GM18505 (cell line): ENCODE results near the gene KRTCAP2.
"Not testable (repeated sequence)": the region's sequence is repeated elsewhere in the genome, so short reads cannot be mapped to it uniquely, and the experiment has no call there.

Experiments
- ATAC-seq: cut with Tn5 transposase; IDR thresholded peaks from one replicate; pipeline ENCODE4 v1.9.1; 2021; ENCODE audit not compliant: unreplicated experiment
- POLR2A ChIP-seq: IDR thresholded peaks from 4 replicates; pipeline ENCODE4 v1.6.1; 2011; ENCODE audit warnings: borderline replicate concordance; ENCODE audit not compliant: insufficient read depth, insufficient read length; ENCODE audit errors: extremely low read depth

Gene KRTCAP2

DNA sequence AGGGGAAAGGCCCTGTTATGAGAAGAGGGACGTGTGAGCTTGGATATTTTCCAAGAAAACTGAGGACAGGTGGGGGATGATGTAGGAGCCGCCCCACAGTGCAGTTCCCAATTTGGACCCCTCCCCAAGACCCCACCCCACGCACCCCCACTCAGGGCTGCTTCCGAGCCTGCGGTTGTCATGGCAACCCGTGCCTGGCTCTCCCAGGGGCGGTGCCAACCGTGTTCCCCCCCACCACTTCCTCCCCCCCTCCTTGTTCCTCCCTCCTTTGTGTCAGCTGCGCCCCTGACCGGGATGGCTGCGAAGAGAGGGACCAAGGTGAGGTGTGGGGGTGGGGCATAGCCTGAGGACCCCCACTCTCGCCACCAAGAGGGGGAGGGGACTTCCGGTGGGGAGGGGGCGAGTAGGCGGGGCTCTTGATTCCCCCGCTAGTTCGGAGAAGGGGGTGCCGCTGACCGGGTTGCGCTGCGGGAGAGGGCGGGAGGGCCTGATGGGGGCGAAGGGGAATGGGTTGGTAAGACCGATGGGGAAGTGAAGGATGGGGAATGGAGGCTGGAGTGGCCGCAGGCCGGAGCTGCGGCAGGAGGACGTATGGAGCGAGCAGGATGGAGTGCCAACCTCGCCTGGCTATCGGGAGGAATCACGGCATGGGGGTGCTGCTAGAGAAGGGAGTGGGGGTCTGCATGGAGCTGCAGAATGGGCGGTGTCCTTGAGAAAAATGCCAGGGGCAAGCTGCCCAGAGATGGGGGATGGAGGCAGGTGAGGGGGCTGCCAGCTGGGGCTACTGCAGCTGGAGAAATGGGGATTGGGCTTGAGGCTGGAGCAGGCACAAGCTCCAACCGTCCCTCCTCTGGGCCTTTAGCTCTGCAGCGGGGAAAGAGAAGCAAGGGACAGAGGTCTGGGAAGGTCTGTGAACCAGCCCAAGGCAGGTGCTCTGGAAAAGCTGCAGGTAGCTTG lies 1.5 kb upstream of the KRTCAP2 start:
- ATAC-seq, result no peak
- TF ChIP-seq POLR2A, result no peak

DNA sequence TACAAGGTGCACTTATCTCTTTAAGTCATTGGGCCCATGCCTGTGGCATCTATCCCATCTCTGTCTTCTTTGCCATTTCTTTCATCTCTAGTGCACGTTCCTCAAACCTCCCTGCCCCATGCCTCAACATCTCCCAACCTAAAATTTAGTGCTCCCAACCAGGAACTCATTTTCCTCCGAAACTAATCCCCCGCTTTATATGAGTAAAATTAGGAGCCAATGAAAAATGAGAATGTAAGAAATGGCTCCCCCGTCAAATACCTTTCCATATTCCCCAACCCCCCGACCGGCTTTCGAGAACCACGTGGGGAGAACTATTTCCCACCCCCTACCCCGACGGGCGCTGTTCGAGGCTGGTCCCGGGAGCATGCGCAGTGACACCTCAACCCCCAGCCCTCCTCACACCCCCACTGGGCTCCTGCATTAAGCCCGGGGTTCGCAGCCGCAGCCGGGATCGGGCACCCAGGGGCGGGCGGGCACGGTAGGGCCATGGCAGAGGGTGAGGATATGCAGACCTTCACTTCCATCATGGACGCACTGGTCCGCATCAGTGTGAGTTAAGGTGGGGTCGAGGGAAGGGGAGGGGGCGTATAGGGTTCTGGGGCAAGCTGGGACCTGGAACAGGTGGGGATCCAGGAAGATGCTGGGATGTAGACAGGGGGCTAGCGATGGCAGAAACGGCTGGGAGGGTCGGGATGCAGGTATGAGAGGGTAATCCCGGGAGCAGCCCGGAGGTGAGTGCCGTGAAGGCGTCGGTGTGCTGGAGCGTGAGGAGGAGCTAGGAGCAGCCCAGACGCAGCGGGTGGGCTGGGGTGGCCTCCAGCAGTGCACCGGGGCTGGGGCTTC lies 597 bp upstream of the KRTCAP2 start, which contains the start of gene TRIM46:
Gene TRIM46, plus strand, starts transcription at position 372 of the 846 bp plus-strand sequence. Its CDS starts 118 bp downstream, at position 490.
- no peak for TF ChIP-seq POLR2A
- ATAC-seq, result no peak

DNA sequence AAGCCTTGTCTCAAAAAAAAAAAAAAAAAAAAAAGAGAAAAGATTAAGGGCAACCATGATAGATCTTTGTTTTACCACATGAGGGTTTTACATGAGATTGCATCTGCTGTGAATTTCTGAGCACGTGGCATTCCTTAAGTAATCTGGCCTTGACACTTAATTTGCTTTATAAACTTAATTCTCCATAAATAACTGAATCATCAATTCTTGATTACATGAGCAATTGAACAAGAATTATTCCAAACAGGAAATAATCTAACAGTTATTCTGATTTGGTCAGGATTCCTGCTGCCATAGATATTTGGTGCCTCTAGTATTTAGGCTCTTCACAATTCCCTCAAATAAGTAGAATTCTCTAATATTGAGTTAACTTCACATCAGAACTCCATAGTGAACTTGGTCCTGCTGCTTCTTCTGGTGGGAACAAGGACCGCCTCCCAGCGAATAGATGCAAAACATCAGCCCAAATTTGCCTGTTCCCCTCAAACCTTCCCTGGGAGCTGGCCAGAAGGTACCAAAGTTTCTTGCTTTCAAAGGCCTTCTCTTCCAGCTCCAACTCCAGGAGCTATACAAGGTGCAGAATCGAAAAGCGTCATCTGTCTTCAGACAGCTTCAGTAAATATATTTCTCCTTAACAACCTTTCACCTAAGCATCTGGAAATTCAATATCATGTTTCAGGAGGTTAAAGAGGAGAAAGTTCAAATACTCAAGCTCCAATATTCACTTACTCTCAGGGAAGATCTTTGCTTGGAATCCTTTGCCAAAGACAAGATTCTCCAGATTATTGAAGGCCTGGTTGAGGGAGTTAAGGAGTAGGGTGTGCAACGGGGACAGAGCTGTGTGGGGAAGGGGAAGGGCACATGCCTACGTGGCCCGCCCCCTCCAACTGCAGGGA lies 1.0 kb downstream of the KRTCAP2 start:
- no peak for ATAC-seq

DNA sequence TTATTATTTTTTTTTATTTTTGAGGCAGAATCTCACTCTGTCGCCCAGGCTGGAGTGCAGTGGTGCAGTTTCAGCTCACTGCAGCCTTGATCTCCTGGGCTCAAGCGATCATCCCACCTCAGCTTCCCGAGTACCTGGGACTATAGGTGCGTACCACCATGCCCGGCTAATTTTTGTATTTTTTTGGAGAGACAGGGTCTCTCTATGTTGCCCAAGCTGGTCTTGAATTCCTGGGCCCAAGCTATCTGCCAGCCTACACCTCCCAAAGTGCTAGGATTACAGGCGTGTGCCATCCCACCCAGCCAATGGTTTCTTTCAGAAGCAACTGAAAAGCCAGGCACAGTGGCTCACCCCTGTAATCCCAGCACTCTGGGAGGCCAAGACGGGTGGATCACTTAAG lies 2.3 kb downstream of the KRTCAP2 start:
- TF ChIP-seq POLR2A, result no peak
- no peak for ATAC-seq

More for the DNA sequence above, 1.0 kb downstream of the KRTCAP2 start:
- no peak for TF ChIP-seq POLR2A

DNA sequence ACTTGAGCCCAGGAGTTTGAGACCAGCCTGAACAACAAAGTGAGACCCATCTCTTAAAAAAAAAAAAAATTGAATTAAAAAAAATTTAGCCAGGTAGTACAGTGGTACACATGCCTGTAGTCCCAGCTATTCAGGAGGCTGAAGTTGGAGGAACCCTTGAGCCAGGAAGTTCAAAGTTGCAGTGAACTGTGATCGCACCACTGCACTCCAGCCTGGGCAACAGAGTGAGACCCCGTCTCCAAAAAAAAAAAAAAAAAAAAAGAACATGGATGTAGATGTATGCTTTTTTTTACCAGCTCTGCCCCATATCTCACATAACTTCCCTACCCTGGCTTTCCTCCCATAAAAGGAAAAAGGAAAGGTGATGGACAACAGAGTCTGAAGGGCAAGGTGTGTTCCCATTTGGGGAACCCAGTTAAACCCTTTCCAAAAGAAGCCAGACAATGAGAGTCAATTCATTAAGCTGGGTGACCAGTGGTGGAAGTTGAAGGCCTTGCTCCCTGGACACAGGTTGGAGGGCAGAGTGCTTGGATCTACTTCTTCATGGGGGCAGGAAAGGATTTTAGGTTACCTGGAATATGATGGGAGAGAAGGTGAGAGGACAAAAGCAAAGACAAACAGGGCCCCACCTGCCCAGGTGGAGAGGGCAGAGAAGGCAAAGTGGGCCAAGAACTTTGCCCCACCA lies 2.9 kb downstream of the KRTCAP2 start:
- TF ChIP-seq POLR2A, result no peak
- ATAC-seq, result no peak

DNA sequence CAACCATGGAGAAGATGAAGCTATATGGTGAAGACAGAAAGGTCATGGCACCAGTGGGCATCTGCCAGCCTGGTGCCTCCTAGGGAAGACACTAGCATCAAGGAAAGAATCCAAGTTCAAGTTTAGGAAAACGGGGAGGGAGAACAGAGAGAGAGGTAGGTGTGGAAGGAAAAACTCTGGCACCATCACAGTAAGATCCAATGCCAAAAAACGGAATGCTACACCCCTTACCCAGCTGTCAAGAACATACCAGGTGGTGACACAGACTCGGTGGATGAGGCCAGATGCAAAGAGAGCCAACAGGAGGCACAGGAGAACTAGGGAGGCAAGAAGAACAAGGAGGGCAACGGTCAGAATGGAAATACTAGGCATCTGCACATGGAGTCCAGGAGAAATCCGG lies 3.6 kb downstream of the KRTCAP2 start:
- TF ChIP-seq POLR2A, result no peak
- no peak for ATAC-seq

GRCh38 chr1:155168456-155169210 lies 4.5 kb downstream of the KRTCAP2 start:
- TF ChIP-seq POLR2A, result no peak
- no peak for ATAC-seq

- not testable (repeated sequence) for ATAC-seq
Observed at GRCh38 chr1:155168105-155168445, 5.0 kb downstream of the KRTCAP2 start.

DNA sequence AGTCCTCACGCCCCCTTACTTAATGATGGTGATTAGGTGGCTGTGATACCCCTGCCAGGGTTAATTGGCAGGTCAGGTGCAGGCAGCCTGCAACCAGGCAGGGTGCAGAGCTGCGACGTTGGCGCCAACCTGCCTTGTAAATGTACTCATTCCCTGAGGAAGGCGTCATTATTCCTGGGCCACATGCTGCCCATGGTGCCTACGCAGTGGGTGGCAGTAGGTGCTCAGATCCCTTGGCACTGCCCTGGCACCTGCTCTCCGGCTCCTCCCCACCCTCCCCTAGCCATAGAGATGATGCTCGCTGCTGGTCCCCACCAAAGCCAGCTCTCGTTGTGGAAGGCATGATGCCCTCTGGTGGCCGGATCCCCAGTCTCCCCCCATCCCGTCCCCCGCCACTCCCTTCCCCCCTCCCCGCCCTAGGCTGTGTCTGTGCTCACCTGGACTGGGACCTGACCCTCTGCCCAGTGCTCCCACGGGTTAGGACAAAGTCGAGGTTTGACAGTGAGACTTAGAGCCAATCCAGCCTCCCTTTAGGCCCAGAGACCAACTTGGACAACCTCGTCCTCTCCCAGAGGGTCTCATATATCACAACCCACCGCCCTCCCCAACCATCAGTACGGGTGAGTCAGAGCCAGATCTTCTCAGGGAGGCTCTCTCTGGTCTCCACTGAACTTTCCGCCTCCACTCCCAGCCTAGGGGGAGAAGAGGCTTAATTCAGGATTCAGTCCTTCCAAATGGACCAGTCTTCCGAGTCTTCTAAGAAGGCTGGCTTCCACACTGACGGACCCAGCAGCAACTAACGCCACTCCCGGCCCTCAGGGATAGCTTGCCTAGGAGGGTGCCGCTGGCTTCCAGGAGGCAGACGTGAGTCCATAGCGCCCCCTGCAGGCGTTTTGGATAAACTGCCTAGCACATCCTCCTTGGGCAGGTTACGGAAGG lies 5.7 kb downstream of the KRTCAP2 start:
- no peak for TF ChIP-seq POLR2A
- ATAC-seq, result no peak

DNA sequence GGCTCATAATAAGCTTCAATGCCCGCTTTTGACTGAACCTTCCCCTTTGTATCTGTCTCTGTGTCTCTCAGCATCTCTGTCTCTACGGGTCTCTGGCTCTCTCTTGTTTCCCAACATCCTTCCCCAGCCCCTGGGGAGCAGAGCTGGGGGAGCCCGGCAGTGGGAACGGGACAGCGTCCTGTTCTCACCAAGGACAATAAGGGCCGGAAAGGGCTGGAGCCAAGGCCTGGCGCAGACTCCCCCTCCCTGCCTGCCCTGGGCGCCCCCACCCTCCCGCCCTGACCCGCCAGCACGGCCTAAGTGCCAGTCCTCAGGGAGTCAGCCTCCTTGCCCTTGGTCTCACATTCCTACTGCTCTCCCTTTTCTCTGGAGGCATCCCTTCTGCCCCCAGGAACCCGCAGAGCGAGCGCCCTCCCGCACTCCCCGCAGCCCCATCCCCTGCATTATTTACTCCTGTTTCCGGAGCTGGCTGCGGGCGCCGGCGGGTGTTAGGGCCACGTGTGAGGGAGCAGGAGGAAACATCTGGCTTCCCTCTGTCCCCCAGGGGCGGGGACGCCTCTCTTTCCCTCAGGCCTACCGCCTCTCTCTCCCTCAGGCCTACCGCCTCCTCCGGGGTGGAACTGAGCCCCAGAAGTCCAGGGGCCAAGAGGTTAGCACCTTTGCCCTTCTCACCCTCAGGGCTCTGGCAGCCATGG lies 6.5 kb downstream of the KRTCAP2 start:
- TF ChIP-seq POLR2A, result no peak
- no peak for ATAC-seq

DNA sequence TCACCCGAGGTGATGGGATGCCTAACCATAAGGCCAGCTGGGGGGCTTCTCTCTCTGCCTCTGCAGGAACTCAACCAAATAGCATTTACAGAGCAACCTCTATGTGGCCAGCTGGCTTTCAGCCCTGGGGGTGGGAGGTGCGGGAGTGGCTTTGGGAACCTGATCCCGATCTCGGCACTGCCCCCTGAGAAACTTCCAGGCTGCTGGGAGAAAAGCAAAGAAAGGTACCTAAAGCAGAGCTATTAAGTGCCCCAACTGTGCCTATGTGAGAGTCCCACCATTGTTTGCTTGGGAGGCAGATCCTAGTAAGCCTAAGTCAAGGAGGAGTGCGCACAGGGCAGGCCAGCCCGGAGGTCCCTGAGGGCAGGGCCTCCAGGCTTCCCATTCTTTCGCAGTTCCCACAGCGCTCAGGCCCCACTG lies 7.0 kb downstream of the KRTCAP2 start:
- ATAC-seq, result no peak
- TF ChIP-seq POLR2A, result no peak

GRCh38 chr1:155164625-155165024 lies 8.5 kb downstream of the KRTCAP2 start:
- not testable (repeated sequence) for ATAC-seq

GRCh38 chr1:155163785-155164184 lies 9.3 kb downstream of the KRTCAP2 start:
- ATAC-seq, result not testable (repeated sequence)

- ATAC-seq, result not testable (repeated sequence)
Observed at GRCh38 chr1:155162631-155163030, 10.5 kb downstream of the KRTCAP2 start.
